HCT116 (cell line): Measurements from ENCODE around the gene SYP. TPM values are rescaled to one million over a fixed set of nuclear protein-coding genes. Genes with fewer than 3 reads are reported as not detected.

Experiments used
- ATAC-seq: fragments of 200-7000 bp; cut with Tn5 transposase; 2 replicates; pipeline ENCODE4 v1.9.1; 2020; ENCODE audit warnings: mild to moderate bottlenecking, moderate library complexity
- BruUV-seq: library from RNA; stranded (reverse); fragments of 400-500 nt; replicated peaks from 2 replicates; lab custom pipeline; 2021; lab: Mats Ljungman, UMichigan
- CTCF ChIA-PET: fragments of 300-600 bp; sonication (Branson Sonifier 250); formaldehyde crosslinking; loops from one replicate; lab custom pipeline; 2021; ENCODE audit warnings: antibody characterized with exemption; lab: Charles Lee
- POLR2A ChIA-PET: fragments of 300-600, 350-600 bp; sonication (Branson Sonifier 250); formaldehyde crosslinking; loops from one replicate; lab custom pipeline; 2021; ENCODE audit warnings: antibody characterized with exemption; lab: Charles Lee
- RAD21 ChIA-PET, 2 experiments: fragments of 300-600 bp; sonication (Branson Sonifier 250); formaldehyde crosslinking; loops; one replicate each; lab custom pipeline; 2023; ENCODE audit warnings: low total read pairs in 2 of 2; ENCODE audit not compliant: uncharacterized antibody in 2 of 2, unreplicated experiment in 2 of 2, low non-redundant PET in 1 of 2; lab: Charles Lee
- DNase-seq: peaks from one replicate; pipeline ENCODE4 v3.0.0-alpha.2; 2010; ENCODE audit warnings: low read depth, low spot score
- H2AFZ ChIP-seq: fragments of 200-600 bp; shearing (Covaris generic), sonication (generic); 2 replicates; pipeline ENCODE4 v1.6.1; 2017; ENCODE audit warnings: low read depth, mixed run types, mixed read lengths, antibody characterized with exemption, low read length; ENCODE audit not compliant: poor library complexity, severe bottlenecking
- H3K27ac ChIP-seq: 2 replicates; pipeline ENCODE4 v1.5.1; 2012; ENCODE audit warnings: low read depth, low read length
- H3K27me3 ChIP-seq: fragments of 200-600 bp; sonication (generic); 2 replicates; pipeline ENCODE4 v1.6.1; 2016; ENCODE audit warnings: mixed run types, low read length, mixed read lengths; ENCODE audit not compliant: insufficient read depth
- H3K36me3 ChIP-seq, 2 experiments: fragments of 200-500 bp in 1 of 2; fragments of 200-600 bp in 1 of 2; sonication (Bioruptor generic) in 1 of 2; sonication (generic) in 1 of 2; 2 replicates each; pipeline versions ENCODE4 v1.5.1 to v1.6.1; 2014 to 2016; ENCODE audit warnings: low read length in 2 of 2, inconsistent platforms in 1 of 2, mixed read lengths in 1 of 2, mixed run types in 1 of 2; ENCODE audit not compliant: insufficient read depth in 2 of 2, control insufficient read depth in 1 of 2
- H3K4me1 ChIP-seq, 2 experiments: fragments of 200-600 bp in 1 of 2; sonication (generic) in 1 of 2; 2 replicates each; pipeline versions ENCODE4 v1.5.1 to v1.6.1; 2012 to 2017; ENCODE audit warnings: low read length in 2 of 2, inconsistent platforms in 1 of 2, mild to moderate bottlenecking in 1 of 2, mixed read lengths in 1 of 2, mixed run types in 1 of 2, moderate library complexity in 1 of 2; ENCODE audit not compliant: insufficient read depth in 2 of 2, control insufficient read depth in 1 of 2
- H3K4me2 ChIP-seq: fragments of 200-600 bp; sonication (generic); 2 replicates; pipeline ENCODE4 v1.6.1; 2017; ENCODE audit warnings: mixed run types, low read length, mixed read lengths
- H3K4me3 ChIP-seq, 2 experiments: fragments of 200-600 bp in 1 of 2; sonication (generic) in 1 of 2; replicated peaks in 1 of 2; 2 replicates each; pipeline ENCODE4 v1.5.1; 2011 to 2016; ENCODE audit warnings: low read length in 2 of 2, control low read depth in 1 of 2, low read depth in 1 of 2, mild to moderate bottlenecking in 1 of 2, mixed read lengths in 1 of 2, mixed run types in 1 of 2
- H3K79me2 ChIP-seq: fragments of 200-600 bp; sonication (generic); 2 replicates; pipeline ENCODE4 v1.6.1; 2017; ENCODE audit warnings: mild to moderate bottlenecking, mixed run types, low read length, moderate library complexity, mixed read lengths; ENCODE audit not compliant: insufficient read depth
- H3K9ac ChIP-seq: fragments of 200-600 bp; sonication (generic); 2 replicates; pipeline ENCODE4 v1.6.1; 2016; ENCODE audit warnings: low read length, mixed read lengths
- H3K9me2 ChIP-seq: fragments of 200-600 bp; sonication (generic), shearing (Covaris generic); 2 replicates; pipeline ENCODE4 v1.6.1; 2017; ENCODE audit warnings: mixed run types, mild to moderate bottlenecking, moderate library complexity; ENCODE audit not compliant: insufficient read depth
- H3K9me3 ChIP-seq, 2 experiments: fragments of 200-500 bp in 1 of 2; fragments of 200-600 bp in 1 of 2; sonication (Bioruptor generic) in 1 of 2; sonication (generic) in 1 of 2; 2 replicates each; pipeline ENCODE4 v1.6.1; 2014 to 2017; ENCODE audit warnings: low read length in 2 of 2, mixed read lengths in 2 of 2, inconsistent platforms in 1 of 2, low read depth in 1 of 2, mild to moderate bottlenecking in 1 of 2, mixed run types in 1 of 2, moderate library complexity in 1 of 2; ENCODE audit not compliant: control insufficient read depth in 1 of 2, insufficient read depth in 1 of 2
- H4K20me1 ChIP-seq: fragments of 200-600 bp; sonication (generic), shearing (Covaris generic); 2 replicates; pipeline ENCODE4 v1.6.1; 2017; ENCODE audit warnings: mixed run types, mild to moderate bottlenecking, moderate library complexity; ENCODE audit not compliant: insufficient read depth
- CEBPB ChIP-seq: IDR thresholded peaks from 2 replicates; pipeline ENCODE4 v1.6.1; 2012; ENCODE audit warnings: low read depth
- EZH2 ChIP-seq: fragments of 200-600 bp; sonication (generic); IDR thresholded peaks from 2 replicates; pipeline ENCODE4 v1.6.1; 2017; ENCODE audit warnings: antibody characterized with exemption, mixed run types
- JUND ChIP-seq: IDR thresholded peaks from 2 replicates; pipeline ENCODE4 v1.6.1; 2012
- POLR2A ChIP-seq: IDR thresholded peaks from 2 replicates; pipeline ENCODE4 v1.7.0; 2011; ENCODE audit warnings: borderline replicate concordance; ENCODE audit not compliant: insufficient read depth, insufficient read length; ENCODE audit errors: extremely low read depth
- POLR2AphosphoS5 ChIP-seq: IDR thresholded peaks from 2 replicates; pipeline ENCODE4 v1.6.1; 2011; ENCODE audit warnings: mild to moderate bottlenecking, low read depth, low read length, moderate library complexity
- RAD21 ChIP-seq: IDR thresholded peaks from 2 replicates; pipeline ENCODE4 v1.6.1; 2012; ENCODE audit warnings: low read depth, mild to moderate bottlenecking
- SIN3A ChIP-seq: IDR thresholded peaks from 2 replicates; pipeline ENCODE4 v1.6.1; 2012; ENCODE audit warnings: low read depth
- intact Hi-C: fragments of 100-400 bp; cut with micrococcal nuclease; formaldehyde crosslinking; loops from 2 replicates; pipeline ENCODE4 v1.10.0; 2022
- total RNA-seq: library from RNA; stranded (reverse); gene quantifications from one replicate; pipeline ENCODE4 v1.2.1, GENCODE V29; 2021; ENCODE audit not compliant: unreplicated experiment

SYP gene
- total RNA-seq, 1 experiment from 2014 or later, result 1.2 TPM

GRCh38 chrX:49161632-49162031 lies 38.4 kb downstream of the SYP start:
- no peaks in the 10 kb centered on the region for H3K9me2 ChIP-seq
- H3K79me2 ChIP-seq, result no peaks in the 10 kb centered on the region
- no peaks in the 10 kb centered on the region for H3K36me3 ChIP-seq
- H3K4me1 ChIP-seq, result peaks cover 12 to 39% of the 10 kb centered on the region in 2 experiments
- DNase-seq (no peak), ATAC-seq (no peak)
- no peak overlapping the region for H2AFZ ChIP-seq
- no peak overlapping the region for H3K4me2 ChIP-seq
- RAD21 ChIA-PET, result no interaction called here
- POLR2A ChIA-PET, result no interaction called here
- BruUV-seq, result no TSS peak
- H3K27me3 ChIP-seq, result no peaks in the 10 kb centered on the region
- TF ChIP-seq POLR2AphosphoS5, result no peak
- TF ChIP-seq RAD21, result no peak
- no peak overlapping the region for H3K27ac ChIP-seq
- CTCF ChIA-PET, result no interaction called here
- intact Hi-C loops, result loop anchor here (10.0 kb wide), 1 partner anchor 117 kb away; the partner anchor contains the start of gene TFE3
- H3K4me3 ChIP-seq, result no peak overlapping the region
- H3K9ac ChIP-seq, result no peak overlapping the region
- no peaks in the 10 kb centered on the region for H3K9me3 ChIP-seq
- no peaks in the 10 kb centered on the region for H4K20me1 ChIP-seq

GRCh38 chrX:49160908-49161307 lies 39.1 kb downstream of the SYP start:
- H3K4me3 ChIP-seq, result no peak overlapping the region
- no peak for DNase-seq
- ChIA-PET CTCF (no interaction called here), RAD21 (no interaction called here), POLR2A (no interaction called here)
- TF ChIP-seq POLR2A (no peak), EZH2 (no peak), JUND (no peak), SIN3A (no peak), CEBPB (no peak)
- no peak overlapping the region for H3K9ac ChIP-seq
- peaks cover 12 to 40% of the 10 kb centered on the region in 2 experiments for H3K4me1 ChIP-seq
- no peaks in the 10 kb centered on the region for H3K9me3 ChIP-seq
- H3K4me2 ChIP-seq, result no peak overlapping the region
- intact Hi-C loops, result loop anchor here (10.0 kb wide), 1 partner anchor 116 kb away; the partner anchor contains the start of gene TFE3
- no peak for ATAC-seq
- H3K36me3 ChIP-seq, result no peaks in the 10 kb centered on the region
- BruUV-seq, result no TSS peak
- no peak overlapping the region for H3K27ac ChIP-seq
- no peak overlapping the region for H2AFZ ChIP-seq
- H3K79me2 ChIP-seq, result no peaks in the 10 kb centered on the region
- H4K20me1 ChIP-seq, result no peaks in the 10 kb centered on the region
- no peaks in the 10 kb centered on the region for H3K27me3 ChIP-seq
- no peaks in the 10 kb centered on the region for H3K9me2 ChIP-seq
